BJ (cell line): ENCODE measurements around the gene CACNA2D3. TPM values are rescaled to one million over a fixed set of nuclear protein-coding genes. Genes with fewer than 3 reads are reported as not detected.
"Not testable (repeated sequence)": the region's sequence is repeated elsewhere in the genome, so short reads cannot be mapped to it uniquely, and the experiment has no call there.

Source experiments
- CTCF ChIA-PET: fragments of 350-600 bp; formaldehyde crosslinking; extraction: SDS; loops from one replicate; lab custom pipeline; 2021; ENCODE audit warnings: antibody characterized with exemption, inconsistent platforms; lab: Yijun Ruan, JAX
- POLR2A ChIA-PET: fragments of 300-600 bp; sonication (Branson Sonifier 250); formaldehyde crosslinking; extraction: SDS; loops from one replicate; lab custom pipeline; 2021; ENCODE audit warnings: antibody characterized with exemption; lab: Charles Lee
- DNase-seq: peaks from one replicate; pipeline ENCODE4 v3.0.0-alpha.2; 2011; ENCODE audit warnings: low read depth
- H3K27me3 ChIP-seq: 2 replicates; pipeline ENCODE4 v1.6.0; 2011; ENCODE audit warnings: low read length; ENCODE audit not compliant: control insufficient read depth, insufficient read depth
- H3K36me3 ChIP-seq: 2 replicates; pipeline ENCODE4 v1.5.1; 2011; ENCODE audit warnings: low read length; ENCODE audit not compliant: control insufficient read depth, insufficient read depth
- H3K4me3 ChIP-seq: 2 replicates; pipeline ENCODE4 v1.5.1; 2011; ENCODE audit warnings: low read depth, mild to moderate bottlenecking, control low read depth, low read length
- CTCF ChIP-seq: IDR thresholded peaks from 2 replicates; pipeline ENCODE4 v1.5.1; 2011; ENCODE audit warnings: low read depth, mild to moderate bottlenecking, control low read depth, inconsistent platforms, low read length, moderate library complexity; ENCODE audit not compliant: insufficient read depth
- polyA plus RNA-seq: library from polyadenylated mRNA; depleted of rRNA; stranded (reverse); fragments of >200 nt; gene quantifications from 2 replicates; pipeline ENCODE4 v1.2.3, GENCODE V29; 2011

Gene CACNA2D3
- polyA plus RNA-seq, 1 experiment: 0.56 TPM

GRCh38 chr3:54631516-54632325 lies 509.4 kb downstream of the CACNA2D3 start:
- DNase-seq: no peak
- no peaks in the 10 kb centered on the region for H3K27me3 ChIP-seq
- POLR2A ChIA-PET: no interaction called here
- CTCF ChIA-PET: interaction anchor here (0.6 kb wide), 1 partner anchor 93 kb away, joined by 4 read pairs; no protein-coding TSS in a partner anchor
- no peak for TF ChIP-seq CTCF
- no peaks in the 10 kb centered on the region for H3K36me3 ChIP-seq
- H3K4me3 ChIP-seq: no peak overlapping the region

GRCh38 chr3:54632326-54632665 lies 509.9 kb downstream of the CACNA2D3 start:
- POLR2A ChIA-PET: no interaction called here
- no peak for TF ChIP-seq CTCF
- CTCF ChIA-PET: interaction anchor here (0.6 kb wide), 1 partner anchor 93 kb away, joined by 4 read pairs; no protein-coding TSS in a partner anchor
- Histone ChIP-seq H3K4me3 (no peak overlapping the region), H3K27me3 (no peaks in the 10 kb centered on the region), H3K36me3 (no peaks in the 10 kb centered on the region)
- DNase-seq: no peak

GRCh38 chr3:54632834-54633233 lies 510.5 kb downstream of the CACNA2D3 start:
- DNase-seq: no peak
- TF ChIP-seq CTCF: no peak
- H3K36me3 ChIP-seq: no peaks in the 10 kb centered on the region
- H3K27me3 ChIP-seq: no peaks in the 10 kb centered on the region
- H3K4me3 ChIP-seq: no peak overlapping the region
- POLR2A ChIA-PET: no interaction called here
- CTCF ChIA-PET: interaction anchor here (0.6 kb wide), 1 partner anchor 94 kb away, joined by 4 read pairs; no protein-coding TSS in a partner anchor

GRCh38 chr3:54633444-54634121 lies 511.2 kb downstream of the CACNA2D3 start:
- no peak for TF ChIP-seq CTCF
- no peak for DNase-seq
- Histone ChIP-seq H3K27me3 (no peaks in the 10 kb centered on the region), H3K4me3 (no peak overlapping the region), H3K36me3 (no peaks in the 10 kb centered on the region)
- ChIA-PET POLR2A (no interaction called here), CTCF (no interaction called here)

GRCh38 chr3:54634122-54634469 lies 511.7 kb downstream of the CACNA2D3 start:
- TF ChIP-seq CTCF: no peak
- H3K27me3 ChIP-seq: no peaks in the 10 kb centered on the region
- H3K36me3 ChIP-seq: no peaks in the 10 kb centered on the region
- POLR2A ChIA-PET: no interaction called here
- DNase-seq: no peak
- no peak overlapping the region for H3K4me3 ChIP-seq
- CTCF ChIA-PET: no interaction called here

GRCh38 chr3:54639790-54640372 lies 517.5 kb downstream of the CACNA2D3 start:
- H3K27me3 ChIP-seq, H3K36me3 ChIP-seq, H3K4me3 ChIP-seq, DNase-seq, CTCF ChIA-PET, POLR2A ChIA-PET: not testable (repeated sequence)
